HS-5 (cell line): ENCODE measurements around the gene L2HGDH.
"Not testable (repeated sequence)": the region's sequence is repeated elsewhere in the genome, so short reads cannot be mapped to it uniquely, and the experiment has no call there.

Experiments
- DNase-seq: peaks from one replicate; pipeline ENCODE4 v3.0.0-alpha.2; 2012; ENCODE audit warnings: low read depth

L2HGDH gene

GRCh38 chr14:50339178-50339804, 27.3 kb upstream of the L2HGDH start:
- no peak for DNase-seq

- no peak for DNase-seq
Measured at GRCh38 chr14:50338587-50338986, 26.6 kb upstream of the L2HGDH start.

DNA sequence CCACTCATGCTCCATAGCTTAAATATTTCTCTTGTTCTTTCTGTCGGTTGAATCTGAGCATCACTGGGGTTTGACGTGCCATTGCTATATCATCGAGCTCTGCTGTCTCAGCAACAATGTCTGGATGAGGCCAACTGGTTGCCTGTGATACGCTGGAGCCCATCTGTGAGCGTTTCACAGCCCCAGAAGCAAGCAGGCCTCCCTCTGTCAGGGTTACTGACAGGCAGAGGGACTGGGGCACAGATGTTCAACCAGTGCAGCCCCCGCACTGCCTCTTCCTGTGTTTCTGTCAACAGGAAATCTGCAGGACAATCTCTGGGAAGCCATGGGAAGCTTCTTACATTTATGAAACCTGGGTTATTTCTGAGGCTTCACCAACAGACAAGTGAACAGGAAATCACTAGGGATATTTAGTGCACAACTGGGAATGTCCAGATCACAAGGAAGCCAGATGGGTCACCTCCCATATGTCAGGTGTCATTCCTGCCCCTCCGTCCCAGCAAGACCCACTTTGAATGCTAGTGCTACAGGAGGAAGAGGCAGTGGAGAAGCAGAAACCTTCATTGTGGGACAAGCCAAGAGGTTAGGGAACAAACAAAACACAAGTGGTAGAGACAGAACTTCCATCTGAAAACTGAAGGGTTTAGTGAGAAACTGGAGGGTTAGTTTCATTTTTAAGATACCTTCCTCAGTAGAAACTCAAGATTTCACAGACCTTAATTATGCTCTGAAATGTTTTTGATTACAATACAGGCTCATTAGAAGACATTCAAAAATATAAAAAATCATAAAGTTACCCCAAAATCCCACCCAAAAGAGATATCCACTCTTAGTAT, 24.2 kb upstream of the L2HGDH start:
- DNase-seq, result no peak

GRCh38 chr14:50335389-50335788, 23.4 kb upstream of the L2HGDH start:
- DNase-seq, result no peak

DNA sequence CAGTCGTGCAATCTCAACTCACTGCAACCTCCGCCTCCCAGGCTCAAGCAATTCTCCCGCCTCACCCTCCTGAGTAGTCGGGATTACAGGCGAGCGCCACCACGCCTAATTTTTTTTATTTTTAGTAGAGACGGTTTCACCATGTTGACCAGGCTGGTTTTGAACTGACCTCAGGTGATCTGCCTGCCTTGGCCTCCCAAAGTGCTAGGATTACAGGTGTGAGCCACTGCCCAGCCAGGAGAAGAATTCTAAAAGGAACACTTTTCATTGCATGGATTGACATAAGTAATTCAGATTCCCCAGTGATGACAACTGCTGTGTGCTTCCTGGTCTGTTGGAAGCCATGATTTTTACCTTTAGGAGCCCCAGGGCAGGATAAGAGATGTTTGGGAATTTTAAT, 22.2 kb upstream of the L2HGDH start:
- DNase-seq, result no peak

DNA sequence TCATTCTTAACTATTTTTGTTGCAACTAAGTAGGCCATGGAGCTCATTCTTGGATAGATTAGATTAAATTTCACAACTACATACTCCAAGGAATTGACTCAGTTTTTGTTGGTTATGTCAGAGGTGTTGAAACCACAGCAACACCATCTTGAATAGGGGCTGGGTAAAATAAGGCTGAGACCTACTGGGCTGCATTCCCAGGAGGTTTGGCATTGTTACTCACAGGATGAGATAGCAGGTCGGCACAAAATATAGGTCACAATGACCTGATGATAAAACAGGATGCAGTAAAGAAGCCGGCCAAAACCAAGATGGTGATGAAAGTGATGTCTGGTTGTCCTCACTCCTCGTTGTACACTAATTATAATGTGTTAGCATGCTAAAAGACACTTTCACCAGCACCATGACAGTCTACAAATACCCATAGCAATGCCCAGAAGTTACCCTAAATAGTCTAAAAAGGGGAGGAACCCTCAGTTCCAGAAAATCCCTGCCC, 21.0 kb upstream of the L2HGDH start:
- peak; percentile 92 for DNase-seq

DNA sequence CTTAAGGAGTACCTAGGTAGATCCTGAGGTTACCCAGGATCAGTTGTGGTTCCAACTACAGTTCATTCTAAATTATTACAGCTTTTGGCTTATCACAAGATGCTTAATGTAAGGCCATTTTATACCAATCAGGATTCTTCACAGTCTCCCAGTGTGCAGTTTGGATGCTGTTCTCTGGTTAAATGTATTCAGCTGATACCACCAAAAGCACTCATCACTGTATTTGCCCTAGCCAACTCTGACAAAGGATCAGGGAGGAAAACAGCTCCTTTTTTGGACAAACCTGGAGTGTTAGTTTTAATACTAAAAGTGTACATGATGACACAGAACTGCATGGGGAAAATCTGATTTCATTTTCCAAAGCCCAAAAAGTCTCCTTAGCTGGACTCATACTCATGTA, 19.6 kb upstream of the L2HGDH start:
- DNase-seq, result no peak

DNA sequence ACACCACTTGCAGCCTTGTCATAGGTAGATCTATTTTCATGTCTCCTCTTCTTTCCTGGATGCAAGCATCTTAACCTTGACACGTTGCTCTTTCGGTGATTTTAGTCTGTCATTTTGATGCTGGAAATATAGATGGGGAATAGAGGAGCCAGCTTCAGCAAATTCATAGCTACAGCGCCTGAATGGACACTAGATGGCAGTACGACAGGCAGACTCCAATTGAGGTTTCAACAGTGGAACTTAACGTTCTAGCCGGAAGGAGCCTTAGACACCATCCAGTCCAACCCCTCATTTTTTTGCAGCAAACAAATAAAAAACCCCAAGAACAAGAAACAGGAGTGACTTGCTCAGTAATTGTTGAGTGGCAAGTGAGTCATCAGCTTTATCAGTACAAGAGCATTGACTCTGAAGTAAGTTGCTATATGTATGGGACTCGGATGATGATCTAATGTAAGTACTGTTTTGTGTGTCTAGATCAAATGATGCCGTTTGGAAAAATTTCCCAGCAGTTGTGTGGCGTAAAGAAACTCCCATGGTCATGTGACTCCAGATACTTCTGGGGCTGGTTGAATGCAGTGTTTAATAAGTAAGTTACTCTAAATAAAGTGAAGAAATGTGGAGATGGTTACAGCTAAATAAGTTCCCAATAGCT, 9.1 kb upstream of the L2HGDH start:
- peak; percentile 93 for DNase-seq

- no peak for DNase-seq
Measured at GRCh38 chr14:50320283-50320682, 8.3 kb upstream of the L2HGDH start.

DNA sequence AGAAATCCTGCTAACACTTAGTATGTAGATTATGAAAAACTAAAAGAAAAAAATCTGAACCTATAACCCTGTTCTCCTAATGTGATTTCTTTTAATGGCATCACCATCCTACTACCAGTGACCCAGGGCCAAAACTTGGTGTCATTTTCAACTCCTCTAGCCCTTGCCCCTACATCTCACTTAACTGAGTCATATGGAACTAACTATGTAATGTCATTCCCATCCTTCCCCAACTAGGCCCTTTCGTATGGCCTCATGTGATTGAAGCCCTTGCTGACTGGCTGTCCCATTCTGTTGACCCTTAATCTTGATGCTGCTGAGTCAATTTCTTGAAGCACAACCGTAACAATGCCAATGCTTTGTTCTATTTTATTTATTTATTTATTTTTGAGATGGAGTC, 7.7 kb upstream of the L2HGDH start:
- no peak for DNase-seq

DNA sequence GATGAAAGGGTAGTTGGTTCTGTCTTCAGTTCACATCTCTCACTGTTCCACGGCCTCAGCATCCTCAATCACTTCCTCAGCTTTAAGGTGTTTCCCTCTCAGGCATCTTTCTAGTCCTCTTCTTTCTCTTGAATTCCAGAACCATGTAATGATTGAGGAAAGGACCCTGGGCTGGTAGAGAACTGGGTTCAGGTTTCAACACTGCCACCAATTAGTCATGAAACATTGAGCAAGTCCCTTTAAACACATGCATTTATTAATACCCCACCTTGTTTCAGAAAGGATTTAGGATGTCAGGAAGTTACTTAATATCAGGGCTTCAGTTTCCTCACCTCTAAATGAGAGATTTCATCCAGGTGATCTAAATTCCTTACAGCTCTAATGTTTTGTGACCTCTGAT, 7.3 kb upstream of the L2HGDH start:
- no peak for DNase-seq

- DNase-seq, result no peak
Measured at GRCh38 chr14:50318031-50318626, 6.1 kb upstream of the L2HGDH start.

GRCh38 chr14:50314098-50314497, 2.1 kb upstream of the L2HGDH start:
- DNase-seq, result not testable (repeated sequence)

DNA sequence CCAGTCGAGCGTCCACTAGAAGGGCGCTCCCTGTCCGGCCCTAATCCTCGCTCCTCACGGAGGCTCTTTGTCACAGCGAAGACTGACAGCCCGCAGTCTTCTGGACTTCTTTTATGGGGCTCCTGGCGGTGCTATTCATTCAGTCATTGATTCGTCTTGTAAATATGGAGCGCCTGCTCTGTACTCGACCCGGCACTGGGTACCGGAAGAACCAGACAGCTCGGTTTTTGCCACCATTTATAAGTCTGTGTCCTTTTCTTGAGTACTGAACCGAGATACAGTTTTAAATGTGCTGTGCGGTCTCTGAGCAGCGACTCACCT, 665 bp upstream of the L2HGDH start:
- peak; percentile 20 for DNase-seq

- DNase-seq, result no peak
Measured at GRCh38 chr14:50311337-50311971, 575 bp downstream of the L2HGDH start.

- no peak for DNase-seq
Measured at GRCh38 chr14:50310445-50310844, 1.6 kb downstream of the L2HGDH start.

DNA sequence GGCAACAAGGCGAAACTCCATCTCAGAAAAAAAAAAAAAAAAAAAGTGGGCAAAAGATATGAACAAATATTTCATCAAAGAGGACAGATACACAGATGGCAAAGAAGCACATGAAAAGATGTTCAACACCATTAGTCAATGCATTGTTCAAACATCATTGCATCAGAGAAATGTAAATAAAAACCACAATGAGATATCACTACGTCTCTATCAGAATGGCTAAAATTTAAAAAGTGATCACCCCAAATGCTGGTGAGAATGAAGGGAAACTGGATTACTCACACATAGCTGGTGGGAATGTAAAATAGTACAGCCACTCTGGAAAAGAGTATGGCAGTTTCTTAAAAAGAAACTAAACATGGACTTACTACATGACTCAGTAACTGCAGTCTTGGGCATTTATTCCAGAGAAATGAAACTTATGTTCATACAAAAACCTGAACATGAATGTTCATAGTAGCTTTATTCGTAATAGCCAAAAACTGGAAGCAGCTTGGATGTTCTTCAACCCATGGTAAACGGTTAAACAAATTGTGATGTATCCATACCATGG, 3.6 kb downstream of the L2HGDH start:
- peak; percentile 47 for DNase-seq

GRCh38 chr14:50303744-50304471, 8.1 kb downstream of the L2HGDH start:
- peak; percentile 13 for DNase-seq

DNA sequence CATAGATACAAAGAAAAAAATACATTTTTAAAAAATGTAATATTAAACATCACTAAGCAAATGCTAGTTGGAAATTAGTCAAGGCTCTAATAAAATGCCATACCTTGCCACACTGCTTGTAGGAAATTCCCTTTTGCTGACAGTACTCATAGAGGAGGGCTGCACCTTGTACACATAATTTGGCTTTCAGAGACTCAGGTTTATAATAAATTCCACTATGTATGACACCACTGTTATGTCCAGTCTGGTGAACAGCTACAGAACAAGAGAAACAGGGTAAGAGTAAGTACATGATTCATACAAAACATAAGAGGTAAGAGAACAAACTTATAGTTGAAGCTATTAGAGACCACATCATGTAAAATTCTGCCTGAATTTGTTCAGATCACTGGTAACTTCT, 10.1 kb downstream of the L2HGDH start:
- no peak for DNase-seq

GRCh38 chr14:50299585-50299984, 12.4 kb downstream of the L2HGDH start:
- no peak for DNase-seq

- no peak for DNase-seq
Measured at GRCh38 chr14:50290306-50290705, 21.7 kb downstream of the L2HGDH start.
